Measurements from ENCODE around the gene TYSND1. TPM values are rescaled to one million over a fixed set of nuclear protein-coding genes. Genes with fewer than 3 reads are reported as not detected.
A peak's percentile ranks its signal among the peaks of the same experiment; 100 is the strongest.

Gene TYSND1
- total and polyA plus RNA-seq, 2 of the 13 experiments (the other 11 are each of a cell fraction or from before 2014, with no cell fraction given) = 3.3 to 8.9 TPM

DNA sequence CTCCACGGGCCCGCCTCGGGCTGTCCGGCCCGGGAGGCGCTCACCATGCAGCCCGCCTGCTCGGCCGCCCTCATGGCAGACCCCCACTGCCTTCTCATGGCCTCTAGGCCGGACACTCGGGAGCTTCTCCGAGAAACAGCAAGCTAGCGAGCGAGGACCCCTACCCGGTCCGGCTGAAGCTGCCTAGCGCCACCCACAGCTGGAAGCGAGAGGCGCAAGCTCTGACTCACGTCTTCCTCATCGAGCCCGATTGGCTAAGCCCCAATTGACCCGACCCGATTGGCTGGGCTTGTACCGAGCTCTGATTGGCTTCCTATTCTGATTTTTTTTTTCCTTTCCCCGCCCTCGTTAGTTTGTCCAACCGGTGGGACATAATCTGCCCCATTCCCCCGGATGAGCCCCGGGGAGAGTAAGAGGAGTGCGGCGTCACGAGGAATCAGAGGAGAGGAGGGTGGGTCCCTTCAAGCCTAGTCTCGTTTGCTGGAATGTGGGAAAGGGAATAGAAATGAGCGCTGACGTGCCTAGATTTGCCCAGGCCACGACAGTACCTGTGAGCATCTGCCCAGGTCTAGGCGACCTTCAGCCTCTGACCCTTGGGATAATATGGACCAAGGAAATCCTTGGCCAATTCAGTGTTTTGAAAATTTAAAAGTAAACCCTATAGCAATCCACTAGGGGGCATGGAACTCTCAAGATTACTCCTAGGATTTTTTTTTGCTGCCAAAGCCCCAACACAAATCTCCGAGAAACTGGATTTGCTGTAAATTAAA lies at the start of gene TYSND1 (continued):
- TF ChIP-seq, protein P1, sequence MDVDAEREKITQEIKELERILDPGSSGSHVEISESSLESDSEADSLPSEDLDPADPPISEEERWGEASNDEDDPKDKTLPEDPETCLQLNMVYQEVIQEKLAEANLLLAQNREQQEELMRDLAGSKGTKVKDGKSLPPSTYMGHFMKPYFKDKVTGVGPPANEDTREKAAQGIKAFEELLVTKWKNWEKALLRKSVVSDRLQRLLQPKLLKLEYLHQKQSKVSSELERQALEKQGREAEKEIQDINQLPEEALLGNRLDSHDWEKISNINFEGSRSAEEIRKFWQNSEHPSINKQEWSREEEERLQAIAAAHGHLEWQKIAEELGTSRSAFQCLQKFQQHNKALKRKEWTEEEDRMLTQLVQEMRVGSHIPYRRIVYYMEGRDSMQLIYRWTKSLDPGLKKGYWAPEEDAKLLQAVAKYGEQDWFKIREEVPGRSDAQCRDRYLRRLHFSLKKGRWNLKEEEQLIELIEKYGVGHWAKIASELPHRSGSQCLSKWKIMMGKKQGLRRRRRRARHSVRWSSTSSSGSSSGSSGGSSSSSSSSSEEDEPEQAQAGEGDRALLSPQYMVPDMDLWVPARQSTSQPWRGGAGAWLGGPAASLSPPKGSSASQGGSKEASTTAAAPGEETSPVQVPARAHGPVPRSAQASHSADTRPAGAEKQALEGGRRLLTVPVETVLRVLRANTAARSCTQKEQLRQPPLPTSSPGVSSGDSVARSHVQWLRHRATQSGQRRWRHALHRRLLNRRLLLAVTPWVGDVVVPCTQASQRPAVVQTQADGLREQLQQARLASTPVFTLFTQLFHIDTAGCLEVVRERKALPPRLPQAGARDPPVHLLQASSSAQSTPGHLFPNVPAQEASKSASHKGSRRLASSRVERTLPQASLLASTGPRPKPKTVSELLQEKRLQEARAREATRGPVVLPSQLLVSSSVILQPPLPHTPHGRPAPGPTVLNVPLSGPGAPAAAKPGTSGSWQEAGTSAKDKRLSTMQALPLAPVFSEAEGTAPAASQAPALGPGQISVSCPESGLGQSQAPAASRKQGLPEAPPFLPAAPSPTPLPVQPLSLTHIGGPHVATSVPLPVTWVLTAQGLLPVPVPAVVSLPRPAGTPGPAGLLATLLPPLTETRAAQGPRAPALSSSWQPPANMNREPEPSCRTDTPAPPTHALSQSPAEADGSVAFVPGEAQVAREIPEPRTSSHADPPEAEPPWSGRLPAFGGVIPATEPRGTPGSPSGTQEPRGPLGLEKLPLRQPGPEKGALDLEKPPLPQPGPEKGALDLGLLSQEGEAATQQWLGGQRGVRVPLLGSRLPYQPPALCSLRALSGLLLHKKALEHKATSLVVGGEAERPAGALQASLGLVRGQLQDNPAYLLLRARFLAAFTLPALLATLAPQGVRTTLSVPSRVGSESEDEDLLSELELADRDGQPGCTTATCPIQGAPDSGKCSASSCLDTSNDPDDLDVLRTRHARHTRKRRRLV (CRISPR knock-in tag; IDR thresholded peaks at IDR 0.05) = peak; percentile 65; the same call in 1 of the 2 replicates
- TF ChIP-seq ZNF652 (CRISPR knock-in tag; IDR thresholded peaks at IDR 0.05; ENCODE audit: borderline replicate concordance, low read depth) = no peak
- TF ChIP-seq SIX4 (CRISPR knock-in tag; IDR thresholded peaks at IDR 0.05) = no peak
- TF ChIP-seq ZNF850 (CRISPR knock-in tag; conservative IDR thresholded peaks at IDR 0.05) = no peak
- TF ChIP-seq ZSCAN31 (CRISPR knock-in tag; IDR thresholded peaks at IDR 0.05; ENCODE audit: low read depth) = peak; percentile 32; the same call in 1 of the 2 replicates
- no peak for TF ChIP-seq ZNF382 (CRISPR knock-in tag; IDR thresholded peaks at IDR 0.05; ENCODE audit: borderline replicate concordance)
- no peak for TF ChIP-seq RNF2 (conservative IDR thresholded peaks at IDR 0.05; ENCODE audit: low read depth)
- TF ChIP-seq ZNF564 (CRISPR knock-in tag; IDR thresholded peaks at IDR 0.05) = no peak; the same call in 1 of the 2 replicates
- TF ChIP-seq, protein P2, sequence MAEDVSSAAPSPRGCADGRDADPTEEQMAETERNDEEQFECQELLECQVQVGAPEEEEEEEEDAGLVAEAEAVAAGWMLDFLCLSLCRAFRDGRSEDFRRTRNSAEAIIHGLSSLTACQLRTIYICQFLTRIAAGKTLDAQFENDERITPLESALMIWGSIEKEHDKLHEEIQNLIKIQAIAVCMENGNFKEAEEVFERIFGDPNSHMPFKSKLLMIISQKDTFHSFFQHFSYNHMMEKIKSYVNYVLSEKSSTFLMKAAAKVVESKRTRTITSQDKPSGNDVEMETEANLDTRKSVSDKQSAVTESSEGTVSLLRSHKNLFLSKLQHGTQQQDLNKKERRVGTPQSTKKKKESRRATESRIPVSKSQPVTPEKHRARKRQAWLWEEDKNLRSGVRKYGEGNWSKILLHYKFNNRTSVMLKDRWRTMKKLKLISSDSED (CRISPR knock-in tag; IDR thresholded peaks at IDR 0.05) = no peak
- TF ChIP-seq, protein P3, sequence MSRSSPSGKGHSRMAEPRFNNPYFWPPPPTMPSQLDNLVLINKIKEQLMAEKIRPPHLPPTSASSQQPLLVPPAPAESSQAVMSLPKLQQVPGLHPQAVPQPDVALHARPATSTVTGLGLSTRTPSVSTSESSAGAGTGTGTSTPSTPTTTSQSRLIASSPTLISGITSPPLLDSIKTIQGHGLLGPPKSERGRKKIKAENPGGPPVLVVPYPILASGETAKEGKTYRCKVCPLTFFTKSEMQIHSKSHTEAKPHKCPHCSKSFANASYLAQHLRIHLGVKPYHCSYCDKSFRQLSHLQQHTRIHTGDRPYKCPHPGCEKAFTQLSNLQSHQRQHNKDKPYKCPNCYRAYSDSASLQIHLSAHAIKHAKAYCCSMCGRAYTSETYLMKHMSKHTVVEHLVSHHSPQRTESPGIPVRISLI (CRISPR knock-in tag; IDR thresholded peaks at IDR 0.05; ENCODE audit: borderline replicate concordance) = peak; percentile 100
- no peak; the same call in 1 of the 2 replicates for TF ChIP-seq MEIS2 (CRISPR knock-in tag; IDR thresholded peaks at IDR 0.05)
- TF ChIP-seq, protein P4, sequence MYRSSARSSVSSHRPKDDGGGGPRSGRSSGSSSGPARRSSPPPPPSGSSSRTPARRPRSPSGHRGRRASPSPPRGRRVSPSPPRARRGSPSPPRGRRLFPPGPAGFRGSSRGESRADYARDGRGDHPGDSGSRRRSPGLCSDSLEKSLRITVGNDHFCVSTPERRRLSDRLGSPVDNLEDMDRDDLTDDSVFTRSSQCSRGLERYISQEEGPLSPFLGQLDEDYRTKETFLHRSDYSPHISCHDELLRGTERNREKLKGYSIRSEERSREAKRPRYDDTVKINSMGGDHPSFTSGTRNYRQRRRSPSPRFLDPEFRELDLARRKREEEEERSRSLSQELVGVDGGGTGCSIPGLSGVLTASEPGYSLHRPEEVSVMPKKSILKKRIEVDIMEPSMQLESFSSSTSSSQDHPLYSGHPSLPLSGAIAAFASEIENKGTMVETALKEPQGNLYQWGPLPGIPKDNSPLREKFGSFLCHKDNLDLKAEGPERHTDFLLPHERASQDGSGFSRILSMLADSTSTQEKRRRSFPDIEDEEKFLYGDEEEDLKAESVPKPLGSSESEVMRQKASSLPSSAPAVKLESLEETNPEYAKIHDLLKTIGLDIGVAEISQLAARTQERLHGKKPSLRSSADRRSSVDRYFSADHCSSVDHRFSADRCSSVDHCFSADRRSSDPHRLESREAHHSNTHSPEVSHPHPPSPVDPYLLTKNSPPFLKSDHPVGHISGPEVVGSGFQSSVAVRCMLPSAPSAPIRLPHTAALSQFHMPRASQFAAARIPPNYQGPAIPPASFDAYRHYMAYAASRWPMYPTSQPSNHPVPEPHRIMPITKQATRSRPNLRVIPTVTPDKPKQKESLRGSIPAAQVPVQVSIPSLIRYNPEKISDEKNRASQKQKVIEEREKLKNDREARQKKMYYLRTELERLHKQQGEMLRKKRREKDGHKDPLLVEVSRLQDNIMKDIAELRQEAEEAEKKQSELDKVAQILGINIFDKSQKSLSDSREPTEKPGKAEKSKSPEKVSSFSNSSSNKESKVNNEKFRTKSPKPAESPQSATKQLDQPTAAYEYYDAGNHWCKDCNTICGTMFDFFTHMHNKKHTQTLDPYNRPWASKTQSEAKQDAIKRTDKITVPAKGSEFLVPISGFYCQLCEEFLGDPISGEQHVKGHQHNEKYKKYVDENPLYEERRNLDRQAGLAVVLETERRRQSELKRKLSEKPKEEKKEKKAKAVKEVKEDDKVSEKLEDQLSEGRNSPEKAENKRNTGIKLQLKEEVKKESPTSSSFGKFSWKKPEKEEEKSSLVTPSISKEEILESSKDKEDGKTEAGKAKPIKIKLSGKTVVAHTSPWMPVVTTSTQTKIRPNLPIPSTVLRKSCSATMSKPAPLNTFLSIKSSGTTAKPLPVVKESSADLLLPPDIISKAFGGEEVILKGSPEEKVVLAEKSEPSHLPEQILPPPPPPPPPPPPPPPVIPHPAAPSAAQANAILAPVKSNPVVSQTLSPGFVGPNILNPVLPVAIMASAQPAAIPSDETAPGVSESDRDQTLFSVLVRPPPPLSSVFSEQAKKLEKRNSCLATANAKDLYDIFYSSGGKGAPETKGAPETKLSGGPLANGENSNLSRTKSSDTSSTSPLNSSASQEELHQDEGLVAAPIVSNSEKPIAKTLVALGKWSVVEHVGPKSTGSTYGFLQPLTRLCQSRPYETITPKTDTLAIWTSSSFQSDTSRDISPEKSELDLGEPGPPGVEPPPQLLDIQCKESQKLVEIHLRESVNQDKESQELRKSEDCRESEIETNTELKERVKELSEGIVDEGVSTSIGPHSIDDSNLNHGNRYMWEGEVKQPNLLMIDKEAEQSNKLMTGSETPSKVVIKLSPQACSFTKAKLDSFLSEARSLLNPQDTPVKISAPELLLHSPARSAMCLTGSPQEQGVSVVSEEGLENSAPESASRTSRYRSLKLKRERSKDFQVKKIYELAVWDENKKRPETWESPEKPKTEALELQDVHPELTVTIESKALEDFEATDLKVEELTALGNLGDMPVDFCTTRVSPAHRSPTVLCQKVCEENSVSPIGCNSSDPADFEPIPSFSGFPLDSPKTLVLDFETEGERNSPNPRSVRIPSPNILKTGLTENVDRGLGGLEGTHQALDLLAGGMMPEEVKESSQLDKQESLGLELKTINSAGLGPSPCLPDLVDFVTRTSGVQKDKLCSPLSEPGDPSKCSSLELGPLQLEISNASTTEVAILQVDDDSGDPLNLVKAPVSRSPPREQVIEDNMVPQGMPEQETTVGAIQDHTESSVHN (CRISPR knock-in tag; IDR thresholded peaks at IDR 0.05) = no peak

All from HepG2 (cell line).